Stimulated activated CD8-positive, alpha-beta memory T cell treated with anti-CD3 and anti-CD28 coated beads, Interleukin-2, amount 100 ng/mL, for 48 hours (primary cell): ENCODE measurements around the gene LPIN1.

Experiments used
- DNase-seq, 2 donors: peaks; one replicate each; pipeline ENCODE4 v3.0.0-alpha.2; 2020; ENCODE audit warnings: low read depth in 2 of 2

The LPIN1 gene

GRCh38 chr2:11866358-11867335 is 120.2 kb downstream of the LPIN1 start:
- no peak for DNase-seq

- DNase-seq = no peak
Observed at GRCh38 chr2:11867926-11868325, 121.5 kb downstream of the LPIN1 start.

GRCh38 chr2:11869391-11869991 is 123.1 kb downstream of the LPIN1 start:
- DNase-seq = no peak

DNA sequence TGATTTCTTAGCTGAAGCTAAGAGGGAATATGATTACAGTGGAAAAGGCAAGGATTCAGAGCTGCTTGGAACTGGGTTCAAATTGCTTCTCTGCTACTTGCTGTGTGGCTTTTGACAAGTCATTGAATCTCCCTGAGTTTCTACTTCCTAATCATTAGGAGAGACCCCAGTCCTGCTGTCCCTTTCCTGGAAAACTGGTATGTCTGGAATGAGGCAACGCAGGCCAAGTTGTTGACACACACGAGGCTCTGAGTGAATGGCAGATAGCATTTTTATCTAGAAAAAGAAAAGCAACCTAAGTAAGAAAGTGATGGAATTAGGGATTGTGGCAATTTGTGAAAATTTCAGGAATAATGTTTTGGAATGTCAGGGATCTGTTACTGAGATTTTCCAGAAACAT is 123.6 kb downstream of the LPIN1 start:
- DNase-seq = no peak

DNA sequence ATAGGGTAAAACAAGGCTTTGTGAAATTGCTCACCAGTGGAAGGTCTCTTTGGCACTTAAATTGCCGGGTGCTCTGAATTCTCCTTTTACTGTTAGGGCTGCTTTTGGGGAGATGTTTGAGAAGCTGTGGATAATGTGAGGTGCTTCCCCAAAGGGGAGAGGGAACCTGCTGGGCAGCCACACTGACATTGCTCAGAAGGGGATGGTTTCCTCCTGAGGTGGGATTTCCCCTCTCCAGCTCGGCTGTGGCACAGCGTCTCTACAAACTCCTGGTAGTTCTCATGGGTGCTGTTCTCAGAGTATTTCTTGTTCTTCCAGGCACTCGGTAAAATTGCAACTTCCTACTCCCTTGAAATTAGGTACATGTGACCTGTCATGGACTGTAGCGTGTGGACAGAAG is 124.2 kb downstream of the LPIN1 start:
- no peak for DNase-seq

GRCh38 chr2:11871421-11871820 is 125.0 kb downstream of the LPIN1 start:
- no peak for DNase-seq

DNA sequence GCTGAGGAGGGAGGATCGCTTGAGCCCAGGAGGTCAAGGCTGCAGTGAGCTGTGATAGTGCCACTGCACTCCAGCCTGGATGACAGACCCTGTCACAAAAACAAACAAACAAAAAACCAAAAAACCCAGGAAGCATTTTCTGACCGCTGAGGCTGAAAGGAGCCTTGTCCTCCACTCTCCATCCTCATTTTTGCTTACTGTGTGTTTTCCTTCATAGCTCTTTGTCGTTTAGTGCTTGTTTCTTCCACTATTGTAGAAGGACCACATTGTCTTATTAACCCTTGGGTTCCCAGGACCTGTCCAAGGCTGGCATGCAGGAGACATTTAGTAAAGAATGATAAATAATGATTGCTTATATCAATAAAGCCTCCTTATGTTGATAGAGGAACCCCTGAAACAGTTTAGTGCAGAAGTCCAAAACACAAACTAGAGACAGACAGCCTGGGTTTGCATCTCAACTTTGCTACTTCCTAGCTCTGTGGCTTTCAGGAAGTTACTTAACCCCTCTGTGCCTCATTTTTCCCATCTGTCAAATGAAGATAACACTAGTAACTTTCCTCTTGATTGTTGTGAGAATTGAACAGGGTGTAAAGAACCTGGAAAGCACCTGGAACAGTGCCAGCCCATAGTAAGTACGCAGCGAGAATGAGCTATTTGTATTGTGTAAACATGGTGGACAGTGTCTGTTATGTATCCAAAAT is 126.0 kb downstream of the LPIN1 start:
- no peak for DNase-seq

GRCh38 chr2:11872948-11873269 is 126.5 kb downstream of the LPIN1 start:
- no peak for DNase-seq

GRCh38 chr2:11873356-11874154 is 127.1 kb downstream of the LPIN1 start:
- DNase-seq = no peak

- DNase-seq = no peak
Observed at GRCh38 chr2:11874861-11875260, 128.4 kb downstream of the LPIN1 start.

DNA sequence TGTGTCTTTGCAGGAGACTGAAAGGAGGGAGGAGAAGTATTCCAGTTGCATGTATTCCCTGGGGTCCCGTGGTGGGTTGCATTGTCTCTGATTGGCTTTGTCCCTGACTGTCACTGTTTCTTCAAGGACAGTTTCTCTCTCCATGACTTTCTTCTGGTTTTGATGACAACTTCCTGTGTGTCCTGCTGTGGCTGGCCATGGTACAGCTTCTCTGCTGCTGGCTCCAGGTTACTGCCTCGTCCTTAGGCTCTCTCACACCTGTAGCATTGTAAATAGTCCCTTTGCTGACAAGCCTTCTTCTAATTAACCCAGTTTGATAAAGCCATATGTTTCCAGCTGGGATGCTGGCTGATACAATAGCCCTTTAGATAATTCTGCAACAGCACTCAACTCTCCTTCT is 129.0 kb downstream of the LPIN1 start:
- DNase-seq = no peak

- DNase-seq = no peak
Observed at GRCh38 chr2:11876436-11876835, 130.0 kb downstream of the LPIN1 start.

GRCh38 chr2:11876889-11877288 is 130.5 kb downstream of the LPIN1 start:
- no peak for DNase-seq
